ENCODE data around the gene TMEM14C. TPM values are rescaled to one million over a fixed set of nuclear protein-coding genes. Genes with fewer than 3 reads are reported as not detected.

TMEM14C gene
- 70.9 and 94.1 TPM in 2 replicates for total RNA-seq (2014; rRNA removed; shearing (Covaris generic); ENCODE audit: low replicate concordance)

GRCh38 chr6:10722820-10723566 lies at the start of gene TMEM14C:
TSS of gene TMEM14C (plus strand) at chr6:10723070. CDS start at chr6:10724614, 1,544 bp downstream.
- H3K9me2 ChIP-seq (replicated peaks; ENCODE audit: insufficient read depth, low read length) = no peaks in the 10 kb centered on the region
- no peaks in the 10 kb centered on the region; the same call in 1 of the 2 replicates for H3K9me3 ChIP-seq (ENCODE audit: low read length)
- peaks cover 37% of the 10 kb centered on the region for H3K79me2 ChIP-seq (ENCODE audit: low read length)
- H3K36me3 ChIP-seq (ENCODE audit: insufficient read depth, low read length) = peaks cover 5% of the 10 kb centered on the region; the same call in 1 of the 2 replicates
- peak within 1 kb of the TSS; percentile 78 for H3K4me3 ChIP-seq (ENCODE audit: low read length)
- peak within 1 kb of the TSS; percentile 74 for H3K27ac ChIP-seq (ENCODE audit: low read length)
- peak; percentile 97 for DNase-seq
- peaks cover 25% of the 10 kb centered on the region for H3K4me1 ChIP-seq (ENCODE audit: low read length)
- H4K20me1 ChIP-seq (ENCODE audit: insufficient read depth, low read depth, low read length) = no peaks in the 10 kb centered on the region
- peak within 1 kb of the TSS; percentile 79 for H3K9ac ChIP-seq (ENCODE audit: low read length)
- H3K4me2 ChIP-seq (ENCODE audit: low read depth, low read length, poor library complexity, severe bottlenecking) = peak within 1 kb of the TSS; percentile 90
- H3K27me3 ChIP-seq (ENCODE audit: low read length) = no peaks in the 10 kb centered on the region
- H2AFZ ChIP-seq (ENCODE audit: low read length) = peak within 1 kb of the TSS; percentile 80

DNA sequence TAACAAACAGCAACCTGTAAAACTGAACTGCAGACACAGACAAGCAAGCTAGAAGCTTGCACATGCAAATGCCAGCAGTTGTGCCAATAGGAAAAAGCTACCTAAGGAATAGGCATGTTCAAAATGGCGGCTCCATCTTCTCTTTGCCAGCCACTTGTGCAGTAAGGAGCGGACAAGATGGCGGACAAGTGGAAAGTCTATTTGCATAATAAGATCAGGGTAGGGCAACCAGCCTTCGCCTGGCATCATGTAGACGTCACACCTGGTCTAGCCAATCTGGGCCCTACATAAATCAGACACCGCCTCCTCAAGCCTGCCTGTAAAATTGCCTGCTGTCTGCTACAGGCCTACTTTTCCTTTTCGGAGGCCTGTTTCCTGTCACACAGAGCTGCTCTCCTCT lies 46.5 kb upstream of the TMEM14C start:
- no peak overlapping the region for H3K4me3 ChIP-seq (ENCODE audit: low read length)
- DNase-seq = no peak
- H3K79me2 ChIP-seq (ENCODE audit: low read length) = no peaks in the 10 kb centered on the region
- no peaks in the 10 kb centered on the region for H3K9me2 ChIP-seq (replicated peaks; ENCODE audit: insufficient read depth, low read length)
- H3K27ac ChIP-seq (ENCODE audit: low read length) = no peak overlapping the region
- no peaks in the 10 kb centered on the region for H3K36me3 ChIP-seq (ENCODE audit: insufficient read depth, low read length)
- H4K20me1 ChIP-seq (ENCODE audit: insufficient read depth, low read depth, low read length) = no peaks in the 10 kb centered on the region
- no peak overlapping the region for H3K9ac ChIP-seq (ENCODE audit: low read length)
- H3K4me1 ChIP-seq (ENCODE audit: low read length) = no peaks in the 10 kb centered on the region
- H2AFZ ChIP-seq (ENCODE audit: low read length) = no peak overlapping the region
- no peaks in the 10 kb centered on the region for H3K9me3 ChIP-seq (ENCODE audit: low read length)
- H3K27me3 ChIP-seq (ENCODE audit: low read length) = no peaks in the 10 kb centered on the region
- no peak overlapping the region for H3K4me2 ChIP-seq (ENCODE audit: low read depth, low read length, poor library complexity, severe bottlenecking)

- Histone ChIP-seq H3K9me3 (ENCODE audit: low read length) (no peaks in the 10 kb centered on the region), H3K27ac (ENCODE audit: low read length) (no peak overlapping the region), H3K79me2 (ENCODE audit: low read length) (no peaks in the 10 kb centered on the region), H4K20me1 (ENCODE audit: insufficient read depth, low read depth, low read length) (no peaks in the 10 kb centered on the region), H3K36me3 (ENCODE audit: insufficient read depth, low read length) (no peaks in the 10 kb centered on the region), H3K27me3 (ENCODE audit: low read length) (no peaks in the 10 kb centered on the region), H3K9me2 (replicated peaks; ENCODE audit: insufficient read depth, low read length) (no peaks in the 10 kb centered on the region), H3K4me1 (ENCODE audit: low read length) (no peaks in the 10 kb centered on the region), H3K9ac (ENCODE audit: low read length) (no peak overlapping the region), H2AFZ (ENCODE audit: low read length) (no peak overlapping the region), H3K4me2 (ENCODE audit: low read depth, low read length, poor library complexity, severe bottlenecking) (no peak overlapping the region), H3K4me3 (ENCODE audit: low read length) (no peak overlapping the region)
- DNase-seq = no peak
Measured at GRCh38 chr6:10678456-10678855, 44.4 kb upstream of the TMEM14C start.

- H3K4me3 ChIP-seq (ENCODE audit: low read length) = no peak overlapping the region
- no peak overlapping the region for H3K27ac ChIP-seq (ENCODE audit: low read length)
- H3K36me3 ChIP-seq (ENCODE audit: insufficient read depth, low read length) = no peaks in the 10 kb centered on the region
- DNase-seq = no peak
- no peak overlapping the region for H2AFZ ChIP-seq (ENCODE audit: low read length)
- H3K27me3 ChIP-seq (ENCODE audit: low read length) = no peaks in the 10 kb centered on the region
- no peaks in the 10 kb centered on the region for H3K9me2 ChIP-seq (replicated peaks; ENCODE audit: insufficient read depth, low read length)
- no peak overlapping the region for H3K9ac ChIP-seq (ENCODE audit: low read length)
- no peaks in the 10 kb centered on the region for H4K20me1 ChIP-seq (ENCODE audit: insufficient read depth, low read depth, low read length)
- H3K9me3 ChIP-seq (ENCODE audit: low read length) = no peaks in the 10 kb centered on the region
- H3K79me2 ChIP-seq (ENCODE audit: low read length) = no peaks in the 10 kb centered on the region
- H3K4me1 ChIP-seq (ENCODE audit: low read length) = peaks cover 5% of the 10 kb centered on the region; the same call in 1 of the 2 replicates
- no peak overlapping the region for H3K4me2 ChIP-seq (ENCODE audit: low read depth, low read length, poor library complexity, severe bottlenecking)
Measured at GRCh38 chr6:10681795-10682194, 41.1 kb upstream of the TMEM14C start.

DNA sequence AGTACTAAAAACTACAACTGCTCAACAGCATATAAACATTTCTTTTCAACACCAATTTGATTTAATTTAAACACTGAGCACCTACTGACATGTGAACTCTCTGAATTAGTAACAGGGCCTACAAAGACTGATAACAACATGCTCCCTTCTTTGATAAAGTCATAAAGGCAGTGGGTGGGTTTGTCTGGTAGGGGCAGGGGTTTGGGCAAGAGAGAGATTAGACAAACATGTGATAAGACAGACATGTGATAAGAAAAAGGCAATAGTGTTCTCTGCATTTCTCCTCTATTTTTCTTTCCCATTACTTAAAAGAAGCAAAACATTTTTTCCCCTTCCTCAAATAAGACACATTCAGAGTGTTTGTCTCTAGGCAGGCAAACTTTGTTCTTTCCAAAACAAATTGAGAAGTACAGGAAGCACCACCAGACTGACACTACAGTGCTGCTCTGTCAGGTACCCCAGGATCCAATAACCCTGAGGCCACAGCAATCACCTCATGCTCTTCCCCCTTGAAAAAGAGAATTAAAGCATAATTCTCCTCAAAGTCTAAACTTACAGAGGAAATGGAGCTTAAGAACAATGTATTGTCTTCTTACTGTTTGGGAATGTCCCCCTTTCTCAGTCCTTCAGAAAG lies 40.4 kb upstream of the TMEM14C start:
- Histone ChIP-seq H3K36me3 (ENCODE audit: insufficient read depth, low read length) (no peaks in the 10 kb centered on the region), H3K27ac (ENCODE audit: low read length) (no peak overlapping the region), H3K9me3 (ENCODE audit: low read length) (no peaks in the 10 kb centered on the region), H4K20me1 (ENCODE audit: insufficient read depth, low read depth, low read length) (no peaks in the 10 kb centered on the region), H2AFZ (ENCODE audit: low read length) (no peak overlapping the region), H3K9ac (ENCODE audit: low read length) (no peak overlapping the region), H3K4me2 (ENCODE audit: low read depth, low read length, poor library complexity, severe bottlenecking) (no peak overlapping the region), H3K4me3 (ENCODE audit: low read length) (no peak overlapping the region), H3K9me2 (replicated peaks; ENCODE audit: insufficient read depth, low read length) (no peaks in the 10 kb centered on the region), H3K27me3 (ENCODE audit: low read length) (no peaks in the 10 kb centered on the region), H3K79me2 (ENCODE audit: low read length) (no peaks in the 10 kb centered on the region), H3K4me1 (ENCODE audit: low read length) (peaks cover 5% of the 10 kb centered on the region; the same call in 1 of the 2 replicates)
- no peak for DNase-seq

GRCh38 chr6:10684618-10685017 lies 38.3 kb upstream of the TMEM14C start:
- H3K27ac ChIP-seq (ENCODE audit: low read length) = no peak overlapping the region
- H3K4me3 ChIP-seq (ENCODE audit: low read length) = no peak overlapping the region
- DNase-seq = no peak
- no peaks in the 10 kb centered on the region for H3K27me3 ChIP-seq (ENCODE audit: low read length)
- no peaks in the 10 kb centered on the region for H4K20me1 ChIP-seq (ENCODE audit: insufficient read depth, low read depth, low read length)
- H3K79me2 ChIP-seq (ENCODE audit: low read length) = no peaks in the 10 kb centered on the region
- no peaks in the 10 kb centered on the region for H3K9me3 ChIP-seq (ENCODE audit: low read length)
- H3K9me2 ChIP-seq (replicated peaks; ENCODE audit: insufficient read depth, low read length) = no peaks in the 10 kb centered on the region
- H3K4me2 ChIP-seq (ENCODE audit: low read depth, low read length, poor library complexity, severe bottlenecking) = no peak overlapping the region
- H3K4me1 ChIP-seq (ENCODE audit: low read length) = peaks cover 5% of the 10 kb centered on the region; the same call in 1 of the 2 replicates
- H3K36me3 ChIP-seq (ENCODE audit: insufficient read depth, low read length) = no peaks in the 10 kb centered on the region
- no peak overlapping the region for H3K9ac ChIP-seq (ENCODE audit: low read length)
- peak overlapping the region; percentile 66 for H2AFZ ChIP-seq (ENCODE audit: low read length)

DNA sequence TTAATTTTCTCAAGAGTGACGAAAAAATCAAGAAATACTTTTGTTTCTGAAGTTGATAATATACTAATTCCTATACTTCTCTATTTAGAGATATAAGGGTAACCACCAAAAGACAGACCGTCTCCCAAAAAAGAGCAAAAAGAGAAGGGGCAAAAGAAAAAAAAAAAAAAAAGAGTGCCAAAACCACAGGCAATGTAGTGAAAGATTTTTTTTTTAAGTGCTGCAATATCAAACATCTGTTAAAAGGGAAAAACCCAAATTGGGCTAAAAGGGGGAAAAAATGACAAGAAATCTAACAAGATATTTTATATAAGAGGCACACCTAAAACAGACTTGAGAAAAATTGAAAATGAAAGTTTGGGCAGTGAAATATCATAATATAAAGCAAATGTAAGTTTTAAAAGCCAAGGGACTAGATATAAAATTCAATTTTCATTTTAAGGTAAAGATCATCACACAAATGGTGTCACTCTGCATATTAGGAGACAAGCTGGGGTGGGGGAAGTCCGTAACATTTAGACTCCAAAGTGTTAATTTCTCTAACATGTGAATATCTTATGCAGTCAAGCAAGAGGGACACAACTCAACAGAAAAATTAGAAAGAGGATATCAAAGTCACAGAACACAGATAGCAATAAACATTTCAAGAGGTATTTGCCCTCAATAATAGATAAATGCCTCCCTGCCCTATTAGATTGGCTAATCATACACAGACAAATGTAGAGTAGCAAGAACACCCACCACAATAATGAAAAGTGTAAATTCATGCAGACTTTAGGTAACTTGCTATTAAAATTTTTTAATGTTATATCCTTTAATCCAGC lies 37.6 kb upstream of the TMEM14C start:
- no peak overlapping the region for H3K4me3 ChIP-seq (ENCODE audit: low read length)
- H3K36me3 ChIP-seq (ENCODE audit: insufficient read depth, low read length) = no peaks in the 10 kb centered on the region
- no peaks in the 10 kb centered on the region for H4K20me1 ChIP-seq (ENCODE audit: insufficient read depth, low read depth, low read length)
- no peak overlapping the region for H3K27ac ChIP-seq (ENCODE audit: low read length)
- H3K27me3 ChIP-seq (ENCODE audit: low read length) = no peaks in the 10 kb centered on the region
- DNase-seq = no peak
- no peaks in the 10 kb centered on the region for H3K9me2 ChIP-seq (replicated peaks; ENCODE audit: insufficient read depth, low read length)
- H3K9me3 ChIP-seq (ENCODE audit: low read length) = no peaks in the 10 kb centered on the region
- no peak overlapping the region for H3K9ac ChIP-seq (ENCODE audit: low read length)
- H2AFZ ChIP-seq (ENCODE audit: low read length) = no peak overlapping the region
- H3K79me2 ChIP-seq (ENCODE audit: low read length) = no peaks in the 10 kb centered on the region
- H3K4me1 ChIP-seq (ENCODE audit: low read length) = peaks cover 5% of the 10 kb centered on the region; the same call in 1 of the 2 replicates
- no peak overlapping the region for H3K4me2 ChIP-seq (ENCODE audit: low read depth, low read length, poor library complexity, severe bottlenecking)

GRCh38 chr6:10686901-10687300 lies 36.0 kb upstream of the TMEM14C start:
- Histone ChIP-seq H3K9me3 (ENCODE audit: low read length) (no peaks in the 10 kb centered on the region), H3K27ac (ENCODE audit: low read length) (no peak overlapping the region), H3K4me1 (ENCODE audit: low read length) (peaks cover 5% of the 10 kb centered on the region; the same call in 1 of the 2 replicates), H3K36me3 (ENCODE audit: insufficient read depth, low read length) (no peaks in the 10 kb centered on the region), H3K27me3 (ENCODE audit: low read length) (no peaks in the 10 kb centered on the region), H3K4me3 (ENCODE audit: low read length) (no peak overlapping the region), H4K20me1 (ENCODE audit: insufficient read depth, low read depth, low read length) (no peaks in the 10 kb centered on the region), H3K9me2 (replicated peaks; ENCODE audit: insufficient read depth, low read length) (no peaks in the 10 kb centered on the region), H3K79me2 (ENCODE audit: low read length) (no peaks in the 10 kb centered on the region), H3K4me2 (ENCODE audit: low read depth, low read length, poor library complexity, severe bottlenecking) (no peak overlapping the region), H3K9ac (ENCODE audit: low read length) (no peak overlapping the region), H2AFZ (ENCODE audit: low read length) (no peak overlapping the region)
- DNase-seq = no peak

Measured in Karpas-422 (cell line).